HG02623 (cell line): ENCODE measurements around the gene CABLES1.

ENCODE experiments used
- ATAC-seq: cut with Tn5 transposase; IDR thresholded peaks from one replicate; pipeline ENCODE4 v1.9.1; 2021; ENCODE audit warnings: moderate library complexity; ENCODE audit not compliant: unreplicated experiment

CABLES1 gene

GRCh38 chr18:23189768-23190661 lies 54.7 kb downstream of the CABLES1 start:
- no peak for ATAC-seq

DNA sequence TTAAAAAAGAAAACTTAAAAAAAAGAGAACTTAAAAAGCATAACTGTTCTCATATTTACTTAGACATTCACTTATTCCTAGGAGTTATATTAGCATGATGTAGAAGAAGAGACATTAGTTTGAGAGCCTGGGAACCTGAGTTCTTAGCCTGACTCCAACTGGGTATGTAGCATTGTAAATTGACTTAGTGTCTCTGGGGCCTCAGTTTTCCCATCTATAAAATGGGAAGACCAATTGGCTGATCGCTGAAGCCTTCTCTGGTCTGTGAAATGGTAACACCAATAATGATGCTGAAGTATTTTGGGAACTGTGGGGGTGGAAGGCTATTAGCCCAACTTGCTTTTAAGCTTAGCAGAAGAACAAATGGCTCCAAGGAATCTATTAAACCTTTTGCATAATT lies 55.9 kb downstream of the CABLES1 start:
- ATAC-seq = no peak

GRCh38 chr18:23193742-23194141 lies 58.5 kb downstream of the CABLES1 start:
- no peak for ATAC-seq

- no peak for ATAC-seq
Measured at GRCh38 chr18:23194155-23194996, 59.1 kb downstream of the CABLES1 start.

- no peak for ATAC-seq
Measured at GRCh38 chr18:23194997-23195957, 60.0 kb downstream of the CABLES1 start.

- ATAC-seq = no peak
Measured at GRCh38 chr18:23196119-23197007, 61.1 kb downstream of the CABLES1 start.

DNA sequence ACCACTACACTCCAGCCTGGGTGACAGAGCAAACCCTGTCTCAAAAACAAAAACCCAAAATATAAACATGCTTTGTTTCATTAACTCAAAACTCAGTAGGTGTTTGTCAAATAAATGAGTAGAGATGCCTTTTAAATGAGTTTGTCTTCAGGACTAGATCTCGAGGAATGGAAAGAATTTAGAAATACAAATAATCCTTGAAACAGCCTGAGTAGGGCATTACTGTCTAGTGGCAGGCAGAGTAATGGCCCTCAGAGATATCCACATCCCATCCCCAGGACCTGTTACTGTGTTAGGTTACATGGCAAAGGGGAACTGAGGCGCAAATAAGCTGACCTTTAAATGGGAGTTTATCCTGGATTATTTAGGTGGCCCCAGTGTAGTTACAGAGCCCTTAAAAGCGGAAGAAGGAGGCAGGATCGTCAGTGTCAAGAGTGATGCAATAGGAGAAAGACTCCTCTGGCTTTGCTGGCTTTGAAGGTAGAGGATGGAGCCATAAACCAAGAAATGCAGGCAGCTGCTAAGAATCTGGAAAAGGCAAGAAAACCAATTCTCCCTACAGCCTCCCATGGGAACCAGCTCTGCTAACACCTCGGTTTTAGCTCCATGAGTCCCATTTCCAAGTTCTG lies 63.0 kb downstream of the CABLES1 start:
- ATAC-seq = no peak

DNA sequence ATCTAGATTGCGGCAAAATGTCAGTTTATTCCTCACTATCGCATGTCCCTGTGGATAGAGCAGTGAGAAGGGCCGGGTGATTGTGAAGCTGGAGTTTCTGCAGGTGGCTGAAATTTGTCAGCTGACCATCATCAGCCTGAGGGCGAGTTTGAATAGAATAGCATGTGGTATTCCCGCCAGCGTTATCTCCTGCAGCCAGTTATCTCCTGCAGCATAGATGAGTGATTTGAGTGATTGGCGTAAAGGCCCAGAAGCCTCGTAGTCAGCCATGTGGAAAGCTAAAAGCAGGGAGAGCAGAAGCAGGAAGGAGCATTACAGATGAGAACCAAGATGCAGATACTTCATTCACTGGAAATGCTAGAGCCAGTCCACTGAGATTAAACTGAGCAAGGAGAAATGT lies 65.5 kb downstream of the CABLES1 start:
- ATAC-seq = no peak

GRCh38 chr18:23201741-23202140 lies 66.5 kb downstream of the CABLES1 start:
- ATAC-seq = no peak

DNA sequence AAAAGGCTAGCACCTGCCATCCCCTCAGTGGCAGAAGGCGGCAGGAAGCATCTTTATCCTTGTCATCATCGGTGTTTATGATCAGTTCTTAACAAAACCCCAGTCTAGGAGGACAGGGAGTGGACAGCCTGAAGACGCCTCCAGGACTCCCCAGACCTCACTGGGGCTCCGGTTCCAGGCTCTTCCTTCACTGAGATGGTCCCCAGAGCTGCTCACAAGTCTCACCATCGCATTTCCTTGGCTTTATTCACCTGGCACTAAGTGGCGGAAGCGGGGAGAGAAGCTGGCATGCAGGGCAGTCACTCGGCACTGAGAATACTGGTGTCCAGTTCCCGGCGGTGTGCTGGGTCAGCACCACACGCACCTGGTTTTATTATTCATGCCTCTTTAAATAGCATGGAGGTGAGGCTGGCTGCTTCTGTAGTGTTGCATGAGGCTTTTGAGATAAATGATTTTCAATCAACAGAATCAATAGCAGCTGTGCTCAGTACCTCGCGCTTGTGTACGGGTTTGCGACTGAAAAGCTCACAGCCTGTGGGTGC lies 68.7 kb downstream of the CABLES1 start:
- ATAC-seq = no peak

DNA sequence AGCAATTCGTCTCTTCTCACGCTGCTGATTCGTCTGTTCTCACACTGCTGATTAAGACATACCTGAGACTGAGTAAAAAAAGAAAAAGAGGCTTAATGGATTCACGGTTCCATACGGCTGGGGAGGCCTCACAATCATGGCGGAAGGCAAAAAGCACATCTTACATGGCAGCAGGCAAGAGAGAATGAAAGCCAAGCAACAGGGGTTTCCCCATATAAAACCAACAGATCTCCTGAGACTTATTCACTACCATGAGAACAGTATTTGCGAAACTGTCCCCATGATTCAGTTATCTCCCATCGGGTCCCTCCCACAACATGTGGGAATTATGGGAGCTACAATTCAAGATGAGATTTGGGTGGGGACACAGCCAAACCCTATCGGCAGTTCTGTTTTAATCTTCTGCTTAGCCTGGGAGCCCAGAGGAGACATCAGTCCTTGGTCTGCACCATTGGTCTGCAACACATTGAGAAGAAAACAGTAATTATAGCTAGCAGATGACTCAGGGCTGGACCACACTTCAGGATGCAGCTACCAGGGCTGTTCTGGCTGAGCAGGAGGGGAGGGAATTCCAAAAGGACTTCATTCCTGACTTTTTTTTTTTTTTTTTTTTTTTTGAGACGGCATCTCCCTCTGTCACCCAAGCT lies 69.4 kb downstream of the CABLES1 start:
- no peak for ATAC-seq

- no peak for ATAC-seq
Measured at GRCh38 chr18:23205980-23206379, 70.7 kb downstream of the CABLES1 start.

GRCh38 chr18:23207191-23207955 lies 72.1 kb downstream of the CABLES1 start:
- no peak for ATAC-seq

- no peak for ATAC-seq
Measured at GRCh38 chr18:23207994-23208393, 72.7 kb downstream of the CABLES1 start.

- ATAC-seq = no peak
Measured at GRCh38 chr18:23208600-23208999, 73.3 kb downstream of the CABLES1 start.

GRCh38 chr18:23209031-23209430 lies 73.7 kb downstream of the CABLES1 start:
- no peak for ATAC-seq

- no peak for ATAC-seq
Measured at GRCh38 chr18:23209796-23210195, 74.5 kb downstream of the CABLES1 start.

- no peak for ATAC-seq
Measured at GRCh38 chr18:23210526-23210925, 75.2 kb downstream of the CABLES1 start.
